GM19467 (cell line): ENCODE data around the gene VIPR1.
A peak's percentile ranks its signal among the peaks of the same experiment; 100 is the strongest.
"Not testable (repeated sequence)": the region's sequence is repeated elsewhere in the genome, so short reads cannot be mapped to it uniquely, and the experiment has no call there.

Experiments
- ATAC-seq: cut with Tn5 transposase; IDR thresholded peaks from one replicate; pipeline ENCODE4 v1.9.1; 2021; ENCODE audit warnings: mild to moderate bottlenecking, moderate library complexity; ENCODE audit not compliant: unreplicated experiment

Gene VIPR1

DNA sequence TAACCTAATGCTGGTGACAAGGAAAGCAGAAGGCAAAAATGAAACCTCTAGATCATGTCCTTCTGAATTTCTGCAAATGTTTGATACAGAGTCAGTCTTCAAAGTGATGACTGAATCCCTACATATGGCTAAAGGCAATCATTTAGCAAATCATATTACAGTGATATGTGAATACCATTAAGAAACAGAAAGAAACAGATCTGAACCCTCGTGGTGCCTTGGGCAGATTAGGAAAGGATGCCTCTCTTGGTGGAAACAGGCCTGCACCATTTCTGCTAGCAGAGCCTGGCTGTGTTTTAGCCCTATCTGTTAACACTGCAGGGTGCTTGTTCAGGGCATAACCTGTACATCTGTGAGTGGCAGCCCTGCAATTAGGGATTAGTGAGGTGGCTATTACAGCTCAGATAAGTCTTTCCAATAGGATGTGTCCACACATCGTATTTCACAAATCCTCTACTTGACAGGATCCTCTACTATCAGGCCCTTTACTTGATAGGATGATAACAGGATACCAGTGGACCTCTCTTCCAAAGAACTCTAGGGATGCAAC lies 67.2 kb downstream of the VIPR1 start:
- ATAC-seq: no peak

DNA sequence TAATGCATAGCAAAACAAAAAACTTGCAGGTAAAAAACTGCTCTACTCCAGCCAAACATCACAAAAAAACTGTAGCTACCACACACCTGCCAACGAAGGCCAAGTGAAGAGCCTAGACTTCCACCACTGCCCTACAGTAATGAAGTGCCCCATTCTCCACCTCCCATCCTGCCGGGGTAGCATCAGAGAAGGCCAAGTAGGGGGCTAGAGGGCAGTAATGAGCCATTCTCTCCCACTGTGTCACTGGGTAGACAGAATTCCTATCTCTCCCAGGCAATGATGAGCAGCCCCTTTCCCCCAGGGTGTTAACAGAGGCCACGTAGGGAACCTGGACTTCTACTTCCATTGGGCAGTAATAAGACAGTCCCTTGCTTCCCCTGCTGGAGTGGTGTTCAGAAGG lies 69.8 kb downstream of the VIPR1 start:
- ATAC-seq: no peak

GRCh38 chr3:42575137-42575741 lies 72.8 kb downstream of the VIPR1 start:
- ATAC-seq: no peak

GRCh38 chr3:42578054-42578453 lies 75.6 kb downstream of the VIPR1 start:
- no peak for ATAC-seq

DNA sequence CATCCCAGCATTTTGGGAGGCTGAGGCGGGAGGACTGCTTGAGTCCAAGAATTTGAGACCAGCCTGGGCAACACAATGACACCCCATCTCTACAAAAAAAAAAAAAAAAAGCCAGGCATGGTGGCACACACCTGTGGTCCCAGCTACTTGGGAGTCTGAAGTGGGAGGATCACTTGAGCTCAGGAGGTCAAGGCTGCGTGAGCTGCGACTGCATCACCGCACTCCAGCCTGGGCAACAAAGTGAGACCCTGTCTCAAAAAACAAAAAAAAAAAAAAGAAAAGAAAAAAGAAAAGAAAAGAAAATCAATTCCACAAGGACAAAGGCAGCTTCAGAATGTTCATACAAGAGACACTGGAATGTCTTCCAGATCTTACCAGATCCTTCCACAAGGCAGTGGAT lies 76.9 kb downstream of the VIPR1 start:
- not testable (repeated sequence) for ATAC-seq

DNA sequence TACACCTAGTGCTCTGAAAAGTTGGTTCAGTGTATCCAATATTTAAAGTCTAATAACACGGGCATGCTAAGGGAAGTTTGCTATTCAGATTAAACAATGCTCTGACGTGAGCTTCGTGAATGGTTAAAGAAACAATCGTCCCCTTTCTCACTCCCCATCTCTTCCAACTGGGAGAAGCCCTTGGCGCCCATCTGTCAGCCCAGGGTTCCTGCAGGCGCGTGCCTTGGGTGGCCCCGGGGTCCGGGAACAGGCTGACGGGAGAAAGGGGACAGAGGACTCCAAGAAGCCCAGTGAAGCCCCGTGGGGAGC lies 78.9 kb downstream of the VIPR1 start:
- no peak for ATAC-seq

- peak; percentile 90 for ATAC-seq
Measured at GRCh38 chr3:42581709-42582473, 79.4 kb downstream of the VIPR1 start, which contains the start of gene SEC22C. SEC22C (minus strand) TSS chr3:42581967; CDS start chr3:42569046, 12,921 bp downstream.

- ATAC-seq: no peak
Measured at GRCh38 chr3:42582474-42583070, 80.1 kb downstream of the VIPR1 start.
